ENCODE results near the gene PPP2R5A.
"Not testable (repeated sequence)": the region's sequence is repeated elsewhere in the genome, so short reads cannot be mapped to it uniquely, and the experiment has no call there.

PPP2R5A gene

GRCh38 chr1:212297338-212297737, 12.1 kb downstream of the PPP2R5A start:
- no peak for DNase-seq (ENCODE audit: low read depth in 2 of 2)

- DNase-seq (ENCODE audit: low read depth in 2 of 2): no peak
These were observed 16.4 kb downstream of the PPP2R5A start for GRCh38 chr1:212301580-212301979.

GRCh38 chr1:212302745-212303383, 17.7 kb downstream of the PPP2R5A start:
- DNase-seq (ENCODE audit: low read depth in 2 of 2): peak in 1 of 2 experiments; percentile 46

- DNase-seq (ENCODE audit: low read depth in 2 of 2): no peak
These were observed 20.1 kb downstream of the PPP2R5A start for GRCh38 chr1:212305342-212305741.

GRCh38 chr1:212305984-212306452, 20.8 kb downstream of the PPP2R5A start:
- not testable (repeated sequence) for DNase-seq (ENCODE audit: low read depth in 2 of 2)

- DNase-seq (ENCODE audit: low read depth in 2 of 2): no peak
These were observed 24.8 kb downstream of the PPP2R5A start for GRCh38 chr1:212309967-212310366.

GRCh38 chr1:212310383-212310782, 25.2 kb downstream of the PPP2R5A start:
- no peak for DNase-seq (ENCODE audit: low read depth in 2 of 2)

- DNase-seq (ENCODE audit: low read depth in 2 of 2): no peak
These were observed 26.8 kb downstream of the PPP2R5A start for GRCh38 chr1:212311836-212312497.

GRCh38 chr1:212313616-212314015, 28.4 kb downstream of the PPP2R5A start:
- peak; percentile 84 to 85 for DNase-seq (ENCODE audit: low read depth in 2 of 2)

GRCh38 chr1:212315184-212315583, 30.0 kb downstream of the PPP2R5A start:
- DNase-seq (ENCODE audit: low read depth in 2 of 2): no peak

GRCh38 chr1:212315907-212316306, 30.7 kb downstream of the PPP2R5A start:
- no peak for DNase-seq (ENCODE audit: low read depth in 2 of 2)

- no peak for DNase-seq (ENCODE audit: low read depth in 2 of 2)
These were observed 32.7 kb downstream of the PPP2R5A start for GRCh38 chr1:212317916-212318315.

GRCh38 chr1:212321031-212321430, 35.8 kb downstream of the PPP2R5A start:
- not testable (repeated sequence) for DNase-seq (ENCODE audit: low read depth in 2 of 2)

- DNase-seq (ENCODE audit: low read depth in 2 of 2): no peak
These were observed 37.9 kb downstream of the PPP2R5A start for GRCh38 chr1:212323066-212323465.

GRCh38 chr1:212326541-212326940, 41.3 kb downstream of the PPP2R5A start:
- no peak for DNase-seq (ENCODE audit: low read depth in 2 of 2)

GRCh38 chr1:212328248-212328647, 43.0 kb downstream of the PPP2R5A start:
- no peak for DNase-seq (ENCODE audit: low read depth in 2 of 2)

GRCh38 chr1:212329105-212329504, 43.9 kb downstream of the PPP2R5A start:
- DNase-seq (ENCODE audit: low read depth in 2 of 2): no peak

- DNase-seq (ENCODE audit: low read depth in 2 of 2): no peak
These were observed 55.9 kb downstream of the PPP2R5A start for GRCh38 chr1:212341090-212341489.

GRCh38 chr1:212344905-212345304, 59.7 kb downstream of the PPP2R5A start:
- DNase-seq (ENCODE audit: low read depth in 2 of 2): no peak

- peak; percentile 40 to 50 for DNase-seq (ENCODE audit: low read depth in 2 of 2)
These were observed 61.4 kb downstream of the PPP2R5A start for GRCh38 chr1:212346601-212347000.

GRCh38 chr1:212351588-212352362, 66.6 kb downstream of the PPP2R5A start:
- no peak for DNase-seq (ENCODE audit: low read depth in 2 of 2)

- DNase-seq (ENCODE audit: low read depth in 2 of 2): no peak
These were observed 68.0 kb downstream of the PPP2R5A start for GRCh38 chr1:212353181-212353580.

- DNase-seq (ENCODE audit: low read depth in 2 of 2): no peak
These were observed 69.3 kb downstream of the PPP2R5A start for GRCh38 chr1:212354464-212354863.

Measured in fibroblast of skin of left quadriceps (primary cell).